Upper lobe of right lung (tissue), 1 donor: ENCODE measurements around the gene SMOC2. TPM values are rescaled to one million over a fixed set of nuclear protein-coding genes. Genes with fewer than 3 reads are reported as not detected.

Experiments used
- ATAC-seq: fragments of 200-7000 bp; cut with Tn5 transposase; one replicate; pipeline ENCODE4 v1.9.1; 2020; ENCODE audit warnings: mild to moderate bottlenecking, moderate library complexity
- DNase-seq: peaks from one replicate; pipeline ENCODE4 v3.0.0-alpha.2; 2020
- H3K27ac ChIP-seq: fragments of 200-600 bp; one replicate; pipeline ENCODE4 v1.8.0; 2022
- H3K27me3 ChIP-seq: fragments of 200-600 bp; one replicate; pipeline ENCODE4 v1.8.0; 2022; ENCODE audit warnings: mild to moderate bottlenecking
- H3K36me3 ChIP-seq: fragments of 200-600 bp; one replicate; pipeline ENCODE4 v1.8.0; 2022
- H3K4me1 ChIP-seq: fragments of 200-600 bp; one replicate; pipeline ENCODE4 v1.8.0; 2022
- H3K4me3 ChIP-seq: fragments of 200-600 bp; one replicate; pipeline ENCODE4 v1.8.0; 2022; ENCODE audit warnings: mild to moderate bottlenecking
- H3K9me3 ChIP-seq: fragments of 200-600 bp; one replicate; pipeline ENCODE4 v1.8.0; 2022
- intact Hi-C: fragments of 100-400 bp; cut with DNase I; formaldehyde crosslinking; loops from one replicate; pipeline ENCODE4 v1.11.0; 2022
- total RNA-seq: library from RNA; stranded (reverse); fragmentation: NEBNext Ultra II Directional; extraction: Animal tissue kit (Norgen Biotek cat#: 25700); gene quantifications from one replicate; pipeline ENCODE4 v1.2.1, GENCODE V29; 2021
- TF ChIP-seq, protein P1 (sequence below): fragments of 200-600 bp; IDR thresholded peaks from one replicate; pipeline ENCODE4 v1.8.0; 2022; ENCODE audit warnings: antibody characterized with exemption
- donor health status: DM: no; HTN: yes; CAD: no; lungs with severe emphysema.

SMOC2 gene
- total RNA-seq, 1 donor from 2014 or later: 33.1 TPM

DNA sequence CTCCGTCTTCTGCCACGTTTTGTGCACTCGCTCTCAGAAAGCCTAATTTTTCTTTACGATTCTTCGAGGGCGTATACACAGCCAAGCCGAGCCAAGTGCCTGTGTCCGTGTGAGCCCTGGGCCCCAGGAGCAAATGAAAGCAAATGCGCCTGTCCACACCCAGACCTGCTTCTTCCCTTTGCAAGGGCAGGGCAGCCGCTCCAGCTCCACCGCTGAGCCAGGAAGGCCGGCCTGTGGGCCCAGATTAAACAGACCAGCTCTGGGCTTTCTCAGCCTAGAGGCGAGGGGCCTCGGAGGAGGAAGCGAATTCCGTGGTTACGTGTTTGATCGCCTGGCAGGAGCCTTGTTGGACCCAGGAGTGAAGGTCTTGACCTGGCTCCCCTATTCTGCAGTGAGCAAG, 184.6 kb downstream of the SMOC2 start:
- Histone ChIP-seq H3K36me3 (no peaks in the 10 kb centered on the region), H3K27ac (no peak overlapping the region), H3K9me3 (no peaks in the 10 kb centered on the region), H3K27me3 (no peaks in the 10 kb centered on the region), H3K4me1 (no peaks in the 10 kb centered on the region), H3K4me3 (no peak overlapping the region)
- no peak for ATAC-seq
- intact Hi-C loops: no loop called here
- TF ChIP-seq, protein P1, sequence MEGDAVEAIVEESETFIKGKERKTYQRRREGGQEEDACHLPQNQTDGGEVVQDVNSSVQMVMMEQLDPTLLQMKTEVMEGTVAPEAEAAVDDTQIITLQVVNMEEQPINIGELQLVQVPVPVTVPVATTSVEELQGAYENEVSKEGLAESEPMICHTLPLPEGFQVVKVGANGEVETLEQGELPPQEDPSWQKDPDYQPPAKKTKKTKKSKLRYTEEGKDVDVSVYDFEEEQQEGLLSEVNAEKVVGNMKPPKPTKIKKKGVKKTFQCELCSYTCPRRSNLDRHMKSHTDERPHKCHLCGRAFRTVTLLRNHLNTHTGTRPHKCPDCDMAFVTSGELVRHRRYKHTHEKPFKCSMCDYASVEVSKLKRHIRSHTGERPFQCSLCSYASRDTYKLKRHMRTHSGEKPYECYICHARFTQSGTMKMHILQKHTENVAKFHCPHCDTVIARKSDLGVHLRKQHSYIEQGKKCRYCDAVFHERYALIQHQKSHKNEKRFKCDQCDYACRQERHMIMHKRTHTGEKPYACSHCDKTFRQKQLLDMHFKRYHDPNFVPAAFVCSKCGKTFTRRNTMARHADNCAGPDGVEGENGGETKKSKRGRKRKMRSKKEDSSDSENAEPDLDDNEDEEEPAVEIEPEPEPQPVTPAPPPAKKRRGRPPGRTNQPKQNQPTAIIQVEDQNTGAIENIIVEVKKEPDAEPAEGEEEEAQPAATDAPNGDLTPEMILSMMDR: no peak
- DNase-seq: no peak

DNA sequence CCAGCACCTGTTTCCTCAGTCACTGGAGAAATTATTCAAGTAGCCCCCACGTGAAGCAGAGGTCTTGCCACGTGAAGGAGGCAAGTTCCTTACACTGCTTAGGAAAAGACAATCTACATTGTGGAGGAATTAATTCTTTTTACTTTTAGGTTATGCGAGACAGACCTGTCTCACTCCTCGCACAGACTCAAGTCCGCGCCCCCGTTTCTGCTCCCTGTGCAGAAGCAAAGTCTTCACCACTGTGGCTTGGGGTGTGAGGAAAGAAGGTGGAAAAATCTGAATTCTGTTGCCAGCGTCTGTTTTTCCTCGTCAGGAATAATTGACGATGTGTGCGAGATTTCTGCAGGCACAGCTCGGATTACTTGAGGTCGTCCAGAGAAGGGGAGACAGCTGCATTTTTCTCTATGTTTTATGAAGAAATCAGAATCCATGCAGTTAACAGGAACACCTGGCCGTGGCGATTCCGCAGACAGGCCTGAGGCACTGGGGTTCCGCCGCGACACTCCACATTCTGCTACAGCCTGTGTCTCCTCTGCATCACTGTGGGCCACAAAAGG, 185.1 kb downstream of the SMOC2 start:
- TF ChIP-seq, protein P1: no peak
- DNase-seq (no peak), ATAC-seq (no peak)
- H3K27me3 ChIP-seq: no peaks in the 10 kb centered on the region
- H3K27ac ChIP-seq: no peak overlapping the region
- H3K9me3 ChIP-seq: no peaks in the 10 kb centered on the region
- no peaks in the 10 kb centered on the region for H3K36me3 ChIP-seq
- H3K4me1 ChIP-seq: no peaks in the 10 kb centered on the region
- H3K4me3 ChIP-seq: no peak overlapping the region
- intact Hi-C loops: no loop called here

DNA sequence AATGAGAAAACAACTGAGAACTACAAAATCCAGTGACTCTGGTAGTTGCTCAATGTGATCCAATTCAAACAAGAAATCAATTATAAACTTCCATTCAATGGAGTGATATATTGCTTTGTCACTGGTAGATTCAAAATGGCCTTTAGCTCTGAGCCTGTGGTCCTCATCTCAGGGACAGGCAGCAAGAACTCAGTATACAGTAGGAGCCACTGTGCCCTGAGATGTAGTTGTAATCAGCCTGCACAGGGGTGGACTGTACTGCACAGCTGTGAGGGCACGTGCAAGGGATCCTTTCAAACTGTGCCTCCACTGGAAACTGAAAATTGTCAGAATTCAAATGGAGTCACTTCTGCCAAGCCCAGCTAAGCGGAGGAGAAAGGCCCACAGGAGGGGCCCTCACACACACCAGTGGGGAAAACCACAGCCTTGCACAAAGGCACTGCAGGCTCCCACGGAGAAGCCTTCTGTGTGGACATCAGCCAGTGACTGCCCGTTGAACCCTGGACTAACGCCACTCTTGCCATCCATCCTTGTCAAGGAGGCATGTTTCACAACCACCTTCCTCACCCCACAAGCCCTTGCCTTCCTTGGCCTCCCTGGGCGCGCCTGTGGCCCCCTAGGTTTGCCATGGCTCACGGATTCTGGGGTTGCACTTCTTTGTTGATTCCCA, 186.7 kb downstream of the SMOC2 start:
- Histone ChIP-seq H3K4me3 (no peak overlapping the region), H3K36me3 (no peaks in the 10 kb centered on the region), H3K27ac (no peak overlapping the region), H3K9me3 (no peaks in the 10 kb centered on the region), H3K4me1 (no peaks in the 10 kb centered on the region), H3K27me3 (no peaks in the 10 kb centered on the region)
- ATAC-seq: no peak
- intact Hi-C loops: no loop called here
- TF ChIP-seq, protein P1: no peak
- DNase-seq: no peak

DNA sequence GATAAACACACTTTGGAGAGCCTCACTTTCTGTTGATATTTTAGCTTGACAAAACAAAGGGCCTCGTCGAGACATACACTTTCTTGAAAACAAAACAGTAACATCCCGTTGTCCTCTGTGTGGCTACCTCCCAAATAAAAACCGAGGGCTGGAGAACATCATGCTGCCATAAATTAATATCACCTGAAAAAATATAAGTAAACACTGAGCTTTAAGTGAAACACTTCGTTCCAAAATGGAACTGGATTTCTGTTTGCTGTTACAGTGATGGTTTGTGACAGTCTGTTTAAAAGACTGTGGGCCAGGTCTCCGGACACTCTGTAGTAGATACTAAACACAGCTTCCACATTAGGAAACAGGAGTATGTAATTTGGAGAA, 187.2 kb downstream of the SMOC2 start:
- Histone ChIP-seq H3K9me3 (no peaks in the 10 kb centered on the region), H3K27me3 (no peaks in the 10 kb centered on the region), H3K4me1 (no peaks in the 10 kb centered on the region), H3K27ac (no peak overlapping the region), H3K36me3 (no peaks in the 10 kb centered on the region), H3K4me3 (no peak overlapping the region)
- intact Hi-C loops: no loop called here
- TF ChIP-seq, protein P1: no peak
- DNase-seq: no peak
- no peak for ATAC-seq

DNA sequence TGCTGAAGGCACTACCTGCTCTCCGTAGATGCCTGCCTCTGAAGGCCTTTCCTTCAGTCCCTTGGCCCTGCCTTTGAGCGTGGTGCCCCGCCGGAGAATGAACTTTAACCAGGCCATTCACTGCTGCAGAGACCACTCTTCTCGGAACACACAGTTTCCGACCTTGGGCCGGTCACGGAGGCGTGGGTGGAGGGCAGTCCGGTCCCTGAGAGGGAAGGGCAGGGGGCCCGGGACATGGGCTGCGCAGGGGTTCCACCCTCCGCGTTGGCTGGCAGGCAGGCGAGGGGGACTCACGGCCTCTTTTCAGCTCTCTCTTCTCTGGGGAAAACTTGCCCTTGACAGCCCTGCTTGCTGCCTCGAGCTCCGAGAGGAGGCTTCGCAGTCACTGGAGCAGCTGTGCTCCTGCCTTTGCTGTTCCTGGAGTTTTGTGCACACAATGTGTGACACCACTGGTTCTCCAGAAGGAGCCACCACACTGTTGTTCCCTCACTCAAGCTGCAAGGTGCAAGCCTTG, 187.8 kb downstream of the SMOC2 start:
- no peaks in the 10 kb centered on the region for H3K27me3 ChIP-seq
- H3K4me3 ChIP-seq: no peak overlapping the region
- TF ChIP-seq, protein P1: no peak
- H3K27ac ChIP-seq: no peak overlapping the region
- ATAC-seq (no peak), DNase-seq (no peak)
- no peaks in the 10 kb centered on the region for H3K4me1 ChIP-seq
- intact Hi-C loops: no loop called here
- H3K36me3 ChIP-seq: no peaks in the 10 kb centered on the region
- H3K9me3 ChIP-seq: no peaks in the 10 kb centered on the region
